Lung (tissue), 12 donors: ENCODE results near the gene VAT1L. TPM values are rescaled to one million over a fixed set of nuclear protein-coding genes. Genes with fewer than 3 reads are reported as not detected.
A peak's percentile ranks its signal among the peaks of the same experiment; 100 is the strongest.
"Not testable (repeated sequence)": the region's sequence is repeated elsewhere in the genome, so short reads cannot be mapped to it uniquely, and the experiment has no call there.

Source experiments
- ATAC-seq: fragments of 200-7000 bp; cut with Tn5 transposase; one replicate; pipeline ENCODE4 v1.9.1; 2020; ENCODE audit warnings: moderate number of reproducible peaks; ENCODE audit not compliant: insufficient read depth, low FRiP score
- DNase-seq, 3 donors: peaks; one replicate each; pipeline ENCODE4 v3.0.0-alpha.2; 2013 to 2017
- H3K27ac ChIP-seq, 2 donors: one replicate each; pipeline ENCODE4 v1.5.1; 2013; ENCODE audit warnings: mild to moderate bottlenecking in 2 of 2, moderate library complexity in 2 of 2, control low read depth in 1 of 2, inconsistent platforms in 1 of 2, low read depth in 1 of 2, low read length in 1 of 2
- H3K27me3 ChIP-seq, 3 donors: one replicate each; pipeline ENCODE4 v1.5.1; 2013; ENCODE audit warnings: low read length in 2 of 3; ENCODE audit not compliant: control insufficient read depth in 3 of 3, insufficient read depth in 3 of 3
- H3K36me3 ChIP-seq, 4 donors: one replicate each; pipeline ENCODE4 v1.5.1; 2013; ENCODE audit warnings: low read length in 4 of 4, mild to moderate bottlenecking in 1 of 4, moderate library complexity in 1 of 4; ENCODE audit not compliant: control insufficient read depth in 4 of 4, insufficient read depth in 4 of 4
- H3K4me1 ChIP-seq, 5 donors: one replicate each; pipeline ENCODE4 v1.5.1; 2013; ENCODE audit warnings: low read length in 5 of 5, mild to moderate bottlenecking in 2 of 5, moderate library complexity in 1 of 5; ENCODE audit not compliant: control insufficient read depth in 5 of 5, insufficient read depth in 5 of 5
- H3K4me3 ChIP-seq: one replicate; pipeline ENCODE4 v1.5.1; 2013; ENCODE audit warnings: mild to moderate bottlenecking, control low read depth, moderate library complexity
- H3K9ac ChIP-seq, 2 donors: one replicate each; pipeline ENCODE4 v1.5.1; 2013; ENCODE audit warnings: low read length in 2 of 2, control low read depth in 1 of 2; ENCODE audit not compliant: insufficient read depth in 1 of 2
- H3K9me3 ChIP-seq, 4 donors: one replicate each; pipeline ENCODE4 v1.5.1; 2013; ENCODE audit warnings: low read length in 3 of 4, mild to moderate bottlenecking in 1 of 4, moderate library complexity in 1 of 4; ENCODE audit not compliant: control insufficient read depth in 4 of 4, insufficient read depth in 3 of 4
- WGBS, 2 donors: extraction: QIAGEN DNeasy Blood & Tissue Kit; methylation state at CpG; one replicate each; pipeline ENCODE4 v1.1.7; 2013; 5-methylcytosine and 5-hydroxymethylcytosine counted together
- polyA plus RNA-seq, 2 donors: library from polyadenylated mRNA; stranded (reverse); fragments of 200-250 nt; gene quantifications; one replicate each; pipeline ENCODE4 v1.2.1, GENCODE V29; 2013
- total RNA-seq, 2 donors: library from RNA; depleted of rRNA in 1 of 2; stranded (reverse); fragments of >200 nt in 1 of 2; gene quantifications; one replicate each; pipeline ENCODE4 v1.2.1, GENCODE V29; 2014 to 2021
- TF ChIP-seq, protein P1 (sequence below): IDR thresholded peaks from 2 replicates; pipeline ENCODE4 v1.5.1; 2012; ENCODE audit warnings: mild to moderate bottlenecking; ENCODE audit errors: control extremely low read depth, extremely low read depth
- donor health status: control.
- donor health status: control.
- donor health status: Bipolar disorder and iron deficiency.
- donor health status: healthy.
- donor health status: DM: yes; HTN: yes; CAD: no.

Gene VAT1L
- total and polyA plus RNA-seq, 4 donors, result 0.14 to 3.3 (median 0.26) TPM

DNA sequence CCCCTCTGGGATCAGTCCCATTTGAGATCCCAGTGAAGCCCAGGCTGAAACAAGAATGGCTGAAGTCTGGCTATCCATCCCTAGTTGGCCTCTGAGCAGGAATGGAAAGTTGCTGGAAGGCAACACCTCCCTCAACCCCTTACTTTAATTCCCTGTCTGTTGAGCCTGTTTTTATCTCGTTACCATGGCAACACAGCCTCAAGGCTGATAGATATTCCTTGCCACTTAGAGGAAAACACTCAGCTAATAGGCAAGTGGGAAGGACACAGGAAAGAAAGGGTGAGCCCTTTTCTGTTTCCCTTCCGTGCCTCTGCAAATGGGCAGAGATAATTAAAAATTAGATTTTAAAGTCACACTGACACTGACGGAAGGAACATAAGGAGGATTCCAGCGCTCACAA is 158.5 kb downstream of the VAT1L start:
- Histone ChIP-seq H3K4me1 (no peaks in the 10 kb centered on the region), H3K27ac (no peak overlapping the region), H3K9ac (no peak overlapping the region), H3K36me3 (no peaks in the 10 kb centered on the region), H3K4me3 (no peak overlapping the region), H3K27me3 (peaks cover 0 to 4% (median 0%) of the 10 kb centered on the region in 3 donors), H3K9me3 (no peaks in the 10 kb centered on the region)
- DNase-seq (peak in 2 of 3 donors; percentile 70 to 72), ATAC-seq (no peak)
- WGBS, 2 donors, result 63 to 64% methylated on average over 4 of the region's 4 CpGs
- TF ChIP-seq, protein P1, sequence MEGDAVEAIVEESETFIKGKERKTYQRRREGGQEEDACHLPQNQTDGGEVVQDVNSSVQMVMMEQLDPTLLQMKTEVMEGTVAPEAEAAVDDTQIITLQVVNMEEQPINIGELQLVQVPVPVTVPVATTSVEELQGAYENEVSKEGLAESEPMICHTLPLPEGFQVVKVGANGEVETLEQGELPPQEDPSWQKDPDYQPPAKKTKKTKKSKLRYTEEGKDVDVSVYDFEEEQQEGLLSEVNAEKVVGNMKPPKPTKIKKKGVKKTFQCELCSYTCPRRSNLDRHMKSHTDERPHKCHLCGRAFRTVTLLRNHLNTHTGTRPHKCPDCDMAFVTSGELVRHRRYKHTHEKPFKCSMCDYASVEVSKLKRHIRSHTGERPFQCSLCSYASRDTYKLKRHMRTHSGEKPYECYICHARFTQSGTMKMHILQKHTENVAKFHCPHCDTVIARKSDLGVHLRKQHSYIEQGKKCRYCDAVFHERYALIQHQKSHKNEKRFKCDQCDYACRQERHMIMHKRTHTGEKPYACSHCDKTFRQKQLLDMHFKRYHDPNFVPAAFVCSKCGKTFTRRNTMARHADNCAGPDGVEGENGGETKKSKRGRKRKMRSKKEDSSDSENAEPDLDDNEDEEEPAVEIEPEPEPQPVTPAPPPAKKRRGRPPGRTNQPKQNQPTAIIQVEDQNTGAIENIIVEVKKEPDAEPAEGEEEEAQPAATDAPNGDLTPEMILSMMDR, result no peak

DNA sequence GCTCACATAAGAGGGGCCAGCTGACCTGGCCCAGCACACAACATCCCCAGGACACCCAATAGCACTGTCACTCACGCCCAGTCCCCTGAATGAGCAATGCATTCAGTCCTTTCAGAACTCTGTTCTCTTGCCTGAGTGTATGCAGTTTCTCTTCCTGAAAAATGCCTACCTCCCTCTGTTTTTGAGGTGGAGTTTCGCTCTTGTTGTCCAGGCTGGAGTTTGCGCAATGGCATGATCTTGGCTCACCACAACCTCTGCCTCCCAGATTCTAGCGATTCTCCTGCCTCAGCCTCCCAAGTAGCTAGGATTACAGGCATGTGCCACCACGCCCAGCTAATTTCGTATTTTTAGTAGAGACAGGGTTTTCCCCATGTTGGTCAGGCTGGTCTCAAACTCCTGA is 159.2 kb downstream of the VAT1L start:
- not testable (repeated sequence) for H3K27ac ChIP-seq, ATAC-seq, H3K27me3 ChIP-seq, H3K4me1 ChIP-seq, DNase-seq, H3K4me3 ChIP-seq, H3K9ac ChIP-seq, H3K36me3 ChIP-seq, H3K9me3 ChIP-seq
- 80 to 89% methylated on average over 6 of the region's 6 CpGs for WGBS, 2 donors

DNA sequence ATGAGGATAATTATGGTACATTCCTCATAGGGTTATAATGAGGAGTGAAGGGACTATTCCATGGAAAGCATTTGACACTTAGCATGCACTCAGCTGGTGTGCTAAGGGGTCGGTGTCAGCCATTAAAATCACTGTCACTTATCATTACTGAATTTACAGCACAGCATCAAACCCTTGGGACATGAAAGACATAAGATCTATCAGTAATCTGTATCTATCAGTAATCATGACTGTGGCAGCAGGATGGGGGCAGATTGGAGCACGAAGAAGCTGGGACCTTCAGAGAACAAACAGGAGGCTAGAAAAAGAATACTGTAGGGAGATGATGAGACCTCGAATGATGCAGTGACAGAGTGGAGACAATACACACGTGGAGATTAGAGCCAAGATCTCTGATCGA is 160.5 kb downstream of the VAT1L start:
- DNase-seq, result no peak
- Histone ChIP-seq H3K9ac (no peak overlapping the region), H3K36me3 (no peaks in the 10 kb centered on the region), H3K27me3 (peaks cover 0 to 4% (median 0%) of the 10 kb centered on the region in 3 donors), H3K9me3 (no peaks in the 10 kb centered on the region), H3K4me1 (no peaks in the 10 kb centered on the region), H3K4me3 (no peak overlapping the region), H3K27ac (no peak overlapping the region)
- TF ChIP-seq, protein P1, result no peak
- 72 to 74% methylated on average over 5 of the region's 5 CpGs for WGBS, 2 donors
- no peak for ATAC-seq

DNA sequence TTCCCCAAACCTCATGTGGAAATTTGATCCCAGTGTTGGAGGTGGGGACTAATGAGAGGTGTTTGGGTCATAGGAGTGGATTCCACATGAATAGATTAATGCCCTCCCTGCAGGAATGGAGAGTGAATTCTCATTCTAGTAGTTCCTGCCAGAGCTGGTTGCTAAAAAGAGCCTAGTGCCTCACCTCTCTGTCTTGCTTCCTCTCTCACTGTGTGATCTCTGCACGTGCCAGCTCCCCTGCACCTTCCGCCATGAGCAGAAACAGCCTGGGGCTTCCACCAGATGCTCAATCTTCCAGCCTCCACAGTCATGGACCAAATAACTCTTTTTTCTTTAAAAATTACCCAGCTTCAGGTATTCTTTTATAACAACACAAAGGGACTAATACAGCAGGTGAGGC is 161.1 kb downstream of the VAT1L start:
- Histone ChIP-seq H3K9me3 (no peaks in the 10 kb centered on the region), H3K27me3 (peaks cover 0 to 4% (median 0%) of the 10 kb centered on the region in 3 donors), H3K36me3 (no peaks in the 10 kb centered on the region), H3K9ac (no peak overlapping the region), H3K27ac (no peak overlapping the region), H3K4me3 (no peak overlapping the region), H3K4me1 (no peaks in the 10 kb centered on the region)
- TF ChIP-seq, protein P1, result no peak
- ATAC-seq (no peak), DNase-seq (no peak)
- WGBS, 2 donors, result 75 to 82% methylated on average over 2 of the region's 2 CpGs
